Effector memory CD8-positive, alpha-beta T cell (primary cell): ENCODE measurements around the gene KCNMA1.
"Not testable (repeated sequence)": the region's sequence is repeated elsewhere in the genome, so short reads cannot be mapped to it uniquely, and the experiment has no call there.

Experiments
- ATAC-seq: fragments of 150-1000 bp; cut with Tn5 transposase; replicated peaks from 2 replicates; pipeline ENCODE4 v1.10.0; 2021; ENCODE audit warnings: mild to moderate bottlenecking, moderate library complexity
- DNase-seq, 3 experiments: peaks; one replicate each; pipeline ENCODE4 v3.0.0; 2021
- H3K27ac Mint-ChIP-seq, 2 donors: one replicate each; pipeline ENCODE4 v1.8.0; 2022; ENCODE audit warnings: mild to moderate bottlenecking in 2 of 2, mixed read lengths in 2 of 2, moderate library complexity in 2 of 2
- H3K27me3 Mint-ChIP-seq, 2 donors: one replicate each; pipeline ENCODE4 v1.8.0; 2022; ENCODE audit warnings: mixed read lengths in 2 of 2
- H3K36me3 Mint-ChIP-seq: one replicate; pipeline ENCODE4 v1.8.0; 2022; ENCODE audit warnings: mild to moderate bottlenecking, moderate library complexity, mixed read lengths; ENCODE audit not compliant: insufficient read depth
- H3K4me1 Mint-ChIP-seq, 2 donors: one replicate each; pipeline ENCODE4 v1.8.0; 2022; ENCODE audit warnings: low read depth in 2 of 2, mixed read lengths in 2 of 2
- H3K4me3 Mint-ChIP-seq, 2 donors: one replicate each; pipeline ENCODE4 v1.8.0; 2022; ENCODE audit warnings: mild to moderate bottlenecking in 2 of 2, mixed read lengths in 2 of 2, moderate library complexity in 2 of 2
- H3K9me3 Mint-ChIP-seq, 2 donors: one replicate each; pipeline ENCODE4 v1.8.0; 2022; ENCODE audit warnings: mixed read lengths in 2 of 2

Gene KCNMA1

DNA sequence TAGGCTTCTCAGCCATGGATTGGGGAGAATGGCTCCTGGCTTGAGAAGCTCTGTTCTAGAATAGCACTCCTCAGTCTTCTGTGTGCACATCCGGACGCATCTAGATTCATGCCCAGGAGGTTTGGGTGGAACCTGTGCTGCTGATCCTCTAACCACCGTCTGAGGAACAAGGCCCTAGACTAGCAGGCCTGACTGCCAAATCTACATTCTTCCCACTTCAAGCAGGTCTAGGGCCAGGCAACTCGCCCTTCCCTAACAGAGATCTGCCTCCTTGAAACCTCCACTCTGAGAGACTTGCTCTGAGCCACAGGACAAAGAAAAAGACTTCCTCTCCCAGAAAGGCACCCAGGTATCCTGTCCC, 61.6 kb downstream of the KCNMA1 start:
- Mint-ChIP-seq H3K36me3 (peaks cover 2% of the 10 kb centered on the region), H3K4me3 (no peak overlapping the region), H3K9me3 (no peaks in the 10 kb centered on the region), H3K27ac (no peak overlapping the region), H3K27me3 (no peaks in the 10 kb centered on the region), H3K4me1 (no peaks in the 10 kb centered on the region)
- DNase-seq, result no peak
- ATAC-seq, result no peak

DNA sequence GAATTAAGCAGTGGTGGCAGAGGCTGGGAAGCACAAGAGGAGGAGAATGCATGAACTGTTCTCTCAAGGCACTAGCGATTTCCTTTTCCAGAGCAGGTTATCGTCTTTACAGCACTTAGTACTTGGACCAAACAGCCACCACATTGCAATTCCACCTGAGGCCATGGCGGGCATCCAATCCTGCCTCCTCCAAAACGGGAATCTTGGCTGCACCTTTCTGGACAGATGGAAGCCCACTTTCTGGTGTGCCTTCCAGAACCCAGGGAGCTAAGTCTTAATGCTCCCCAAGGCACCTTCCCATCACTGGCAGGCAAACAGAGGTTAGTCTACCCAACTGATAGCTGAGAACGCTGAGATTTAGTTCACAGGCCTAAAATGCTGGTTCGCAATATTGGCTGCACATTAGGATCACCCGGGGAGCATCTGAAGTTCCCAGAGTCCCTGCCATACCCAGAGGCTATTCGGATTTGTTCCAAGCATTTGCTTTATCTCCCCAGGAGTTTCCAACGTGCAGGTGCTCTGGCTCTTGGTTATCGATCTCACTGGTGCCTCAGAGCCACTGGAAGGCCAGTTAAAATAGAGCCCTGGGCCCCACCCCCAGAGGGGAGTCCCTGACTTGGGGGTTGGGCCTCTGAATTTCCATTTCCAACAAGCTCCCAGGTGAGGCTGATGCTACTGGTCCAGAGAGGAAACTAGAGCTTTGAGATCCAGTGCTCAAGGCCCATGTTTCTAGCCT, 62.2 kb downstream of the KCNMA1 start:
- Mint-ChIP-seq H3K4me1 (no peaks in the 10 kb centered on the region), H3K27me3 (no peaks in the 10 kb centered on the region), H3K36me3 (peaks cover 2% of the 10 kb centered on the region), H3K27ac (no peak overlapping the region), H3K4me3 (no peak overlapping the region), H3K9me3 (no peaks in the 10 kb centered on the region)
- DNase-seq (no peak), ATAC-seq (no peak)

DNA sequence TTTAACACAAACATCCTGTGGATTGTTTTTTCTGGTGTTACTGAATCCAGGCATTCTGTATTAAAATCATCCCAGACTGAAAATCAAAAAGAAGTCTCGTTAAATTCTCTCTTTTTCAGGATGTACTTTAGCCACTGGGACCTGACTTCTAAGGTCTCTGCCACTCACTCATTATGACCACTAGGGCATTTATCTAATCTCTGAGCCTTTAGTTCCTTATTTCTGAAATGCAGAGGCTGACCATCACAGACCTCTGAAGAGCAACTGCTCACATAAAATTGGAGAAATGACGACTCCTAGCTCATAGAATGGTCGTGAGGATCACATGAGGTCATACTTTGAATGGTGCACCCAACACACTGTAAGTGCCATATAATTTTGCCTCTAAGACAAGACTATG, 63.2 kb downstream of the KCNMA1 start:
- peaks cover 2% of the 10 kb centered on the region for H3K36me3 Mint-ChIP-seq
- no peaks in the 10 kb centered on the region for H3K9me3 Mint-ChIP-seq
- no peak overlapping the region for H3K27ac Mint-ChIP-seq
- ATAC-seq, result no peak
- no peaks in the 10 kb centered on the region for H3K27me3 Mint-ChIP-seq
- no peak for DNase-seq
- H3K4me3 Mint-ChIP-seq, result no peak overlapping the region
- H3K4me1 Mint-ChIP-seq, result no peaks in the 10 kb centered on the region

DNA sequence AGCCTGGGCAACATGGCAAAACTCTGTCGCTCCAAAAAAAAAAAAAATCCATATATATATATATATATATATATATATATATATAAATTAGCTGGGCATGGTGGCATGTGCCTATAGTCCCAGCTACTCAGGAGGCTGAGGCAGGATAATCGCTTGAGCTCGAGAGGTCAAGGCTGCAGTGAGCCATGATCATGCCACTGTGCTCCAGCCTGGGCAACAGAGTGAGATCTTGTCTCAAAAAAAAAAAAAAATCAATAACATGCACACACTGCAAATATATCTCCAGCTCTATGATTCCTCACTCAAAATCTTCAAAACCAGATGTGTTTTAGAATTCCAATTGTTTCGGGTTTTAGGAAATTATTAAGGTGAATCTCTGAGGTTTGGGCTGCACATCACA, 65.1 kb downstream of the KCNMA1 start:
- not testable (repeated sequence) for H3K36me3 Mint-ChIP-seq, H3K4me3 Mint-ChIP-seq, H3K4me1 Mint-ChIP-seq, DNase-seq, H3K27ac Mint-ChIP-seq, ATAC-seq, H3K27me3 Mint-ChIP-seq, H3K9me3 Mint-ChIP-seq

DNA sequence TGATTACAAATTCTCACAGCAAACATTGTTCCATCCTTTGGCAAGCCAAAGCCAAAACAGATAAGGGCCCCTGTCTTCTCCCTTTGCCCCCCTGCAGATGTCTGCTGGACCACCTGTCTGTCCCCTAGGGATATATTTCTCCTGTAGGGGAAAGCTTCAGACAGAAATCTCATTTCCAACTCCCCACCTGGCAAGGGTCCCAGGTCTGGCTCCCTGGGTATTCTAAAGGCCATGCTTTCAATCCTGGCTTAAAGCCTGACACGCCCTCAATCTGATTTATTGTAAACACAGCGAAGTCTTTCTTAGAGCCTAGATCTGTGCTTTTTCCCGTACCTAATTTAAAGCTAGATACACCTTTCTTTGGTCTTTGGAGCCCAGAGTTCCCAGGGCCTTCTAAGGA, 66.1 kb downstream of the KCNMA1 start:
- H3K4me1 Mint-ChIP-seq, result no peaks in the 10 kb centered on the region
- H3K4me3 Mint-ChIP-seq, result no peak overlapping the region
- ATAC-seq (no peak), DNase-seq (no peak)
- H3K27me3 Mint-ChIP-seq, result peaks cover 0 to 9% of the 10 kb centered on the region in 2 donors
- H3K36me3 Mint-ChIP-seq, result no peaks in the 10 kb centered on the region
- H3K27ac Mint-ChIP-seq, result no peak overlapping the region
- H3K9me3 Mint-ChIP-seq, result no peaks in the 10 kb centered on the region

DNA sequence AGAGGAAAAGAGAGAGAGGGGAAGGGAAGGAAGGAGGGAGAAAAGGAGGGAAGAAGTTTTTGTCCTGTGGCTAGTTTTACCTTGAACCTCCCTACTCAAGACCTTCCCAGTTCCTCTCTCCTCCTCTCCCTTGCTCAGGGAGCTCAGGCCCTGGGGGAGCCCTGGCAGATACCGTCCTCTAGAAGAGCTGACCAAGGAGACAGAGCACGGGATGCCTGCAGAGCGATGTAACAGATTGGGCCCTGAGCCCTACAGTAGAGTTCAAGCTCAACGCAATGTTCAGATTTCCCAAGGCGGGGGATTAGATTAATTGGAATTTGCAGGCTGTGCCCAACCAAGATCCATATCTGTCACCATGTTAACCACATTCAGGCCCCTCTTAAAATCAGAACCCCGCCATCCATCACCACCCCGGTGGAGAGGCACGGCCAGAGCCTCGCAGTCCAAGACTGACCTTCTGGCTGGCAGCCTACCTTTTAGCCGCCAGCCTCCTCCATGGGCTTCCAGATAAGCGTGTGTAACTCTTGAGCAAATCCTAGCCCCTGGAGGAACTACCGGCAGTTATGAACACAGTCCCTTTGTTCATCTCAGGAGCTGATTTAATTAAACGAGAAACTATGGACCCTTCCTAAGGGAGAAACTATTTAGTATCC, 70.6 kb downstream of the KCNMA1 start:
- Mint-ChIP-seq H3K36me3 (no peaks in the 10 kb centered on the region), H3K27ac (no peak overlapping the region), H3K4me3 (no peak overlapping the region), H3K9me3 (no peaks in the 10 kb centered on the region), H3K4me1 (no peaks in the 10 kb centered on the region), H3K27me3 (peaks cover 43 to 47% of the 10 kb centered on the region in 2 donors)
- no peak for ATAC-seq
- DNase-seq, result no peak

DNA sequence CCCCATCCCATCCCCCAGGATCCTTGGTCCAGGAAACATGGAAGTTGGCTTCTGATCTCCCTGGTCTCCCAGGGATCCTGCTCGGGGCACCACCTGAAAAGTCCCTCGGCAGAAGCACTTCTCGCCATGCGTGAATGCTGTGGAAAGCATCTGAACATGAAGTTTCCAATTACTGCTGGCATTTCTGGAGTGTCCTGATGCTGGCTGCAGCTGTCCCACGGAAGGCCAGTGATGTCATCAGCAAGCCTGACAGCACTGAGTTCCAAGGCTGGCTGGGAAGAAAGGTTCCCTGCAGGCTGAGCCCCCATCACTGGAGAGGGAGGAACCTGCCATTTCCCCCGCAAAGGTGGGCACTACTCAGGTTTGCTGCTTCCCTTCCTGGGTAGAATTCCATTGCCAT, 71.4 kb downstream of the KCNMA1 start:
- Mint-ChIP-seq H3K36me3 (no peaks in the 10 kb centered on the region), H3K27ac (no peak overlapping the region), H3K4me1 (no peaks in the 10 kb centered on the region), H3K4me3 (no peak overlapping the region), H3K9me3 (no peaks in the 10 kb centered on the region), H3K27me3 (peaks cover 47 to 49% of the 10 kb centered on the region in 2 donors)
- DNase-seq, result no peak
- no peak for ATAC-seq

DNA sequence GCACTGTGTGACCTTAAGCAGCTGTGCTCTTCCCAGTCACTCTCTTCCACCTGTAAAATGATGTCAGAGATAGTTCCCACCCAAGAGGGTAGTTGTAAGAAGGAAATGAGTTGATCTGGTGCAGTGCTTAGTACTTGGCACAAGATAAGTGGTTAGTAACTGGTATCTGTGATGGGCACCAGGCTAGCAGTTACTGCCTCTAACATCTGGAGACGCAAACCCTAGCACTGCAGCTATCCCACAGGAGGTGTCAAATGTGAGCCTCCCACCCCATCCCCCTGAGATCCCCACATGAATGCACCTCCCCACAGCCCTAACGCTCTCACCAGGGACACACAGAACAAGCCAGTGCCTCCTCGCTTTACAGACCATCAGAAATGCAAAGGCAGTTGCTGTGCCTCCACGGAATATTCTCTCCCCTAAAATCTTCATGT, 72.0 kb downstream of the KCNMA1 start:
- ATAC-seq, result no peak
- Mint-ChIP-seq H3K36me3 (no peaks in the 10 kb centered on the region), H3K4me1 (no peaks in the 10 kb centered on the region)

DNA sequence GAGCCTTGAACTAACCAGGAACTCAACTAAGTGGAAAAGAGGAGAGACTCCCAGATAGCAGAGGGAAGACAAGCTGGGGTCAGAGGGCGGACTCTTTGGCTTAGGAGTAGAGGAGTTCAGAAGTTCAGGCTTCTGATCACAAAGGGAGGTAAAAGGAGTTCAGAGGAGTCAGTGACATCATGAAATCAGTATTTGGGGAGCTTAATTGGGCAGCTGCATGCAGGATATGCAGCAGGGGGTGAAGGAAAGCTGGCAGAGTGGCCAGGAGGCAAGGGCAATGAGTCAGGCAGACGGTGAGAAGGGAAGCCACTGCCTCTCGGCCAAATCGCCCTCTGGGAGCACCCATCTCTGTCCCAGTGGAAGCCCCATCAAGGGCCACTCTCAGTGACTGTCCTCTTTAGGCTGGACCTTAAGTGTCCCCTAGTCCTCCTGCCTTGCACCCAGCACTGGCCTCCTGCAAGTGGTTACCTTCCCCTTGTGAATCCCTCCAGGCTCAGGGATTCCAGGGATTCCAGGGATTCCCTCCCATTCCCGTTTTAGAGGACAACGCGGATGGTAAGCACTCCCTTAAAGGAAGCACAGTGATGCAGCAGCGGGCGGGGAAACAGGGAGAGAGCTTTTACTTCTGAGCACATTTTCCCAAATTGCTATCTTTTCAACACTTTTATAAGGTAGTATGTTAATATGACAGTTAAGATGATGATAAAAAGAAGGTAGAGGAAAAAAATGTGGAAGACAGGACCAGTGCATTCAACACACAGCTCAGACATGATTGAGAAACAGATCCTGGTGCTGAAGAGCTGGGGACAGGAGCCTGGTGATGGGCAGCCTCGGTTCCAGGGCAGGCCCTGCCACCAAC, 72.6 kb downstream of the KCNMA1 start:
- H3K4me1 Mint-ChIP-seq, result no peaks in the 10 kb centered on the region
- H3K27ac Mint-ChIP-seq, result no peak overlapping the region
- no peak for ATAC-seq

More for the DNA sequence above, 72.0 kb downstream of the KCNMA1 start:
- Mint-ChIP-seq H3K9me3 (no peaks in the 10 kb centered on the region), H3K27me3 (peaks cover 47 to 51% of the 10 kb centered on the region in 2 donors), H3K4me3 (no peak overlapping the region), H3K27ac (no peak overlapping the region)
- DNase-seq, result no peak

DNA sequence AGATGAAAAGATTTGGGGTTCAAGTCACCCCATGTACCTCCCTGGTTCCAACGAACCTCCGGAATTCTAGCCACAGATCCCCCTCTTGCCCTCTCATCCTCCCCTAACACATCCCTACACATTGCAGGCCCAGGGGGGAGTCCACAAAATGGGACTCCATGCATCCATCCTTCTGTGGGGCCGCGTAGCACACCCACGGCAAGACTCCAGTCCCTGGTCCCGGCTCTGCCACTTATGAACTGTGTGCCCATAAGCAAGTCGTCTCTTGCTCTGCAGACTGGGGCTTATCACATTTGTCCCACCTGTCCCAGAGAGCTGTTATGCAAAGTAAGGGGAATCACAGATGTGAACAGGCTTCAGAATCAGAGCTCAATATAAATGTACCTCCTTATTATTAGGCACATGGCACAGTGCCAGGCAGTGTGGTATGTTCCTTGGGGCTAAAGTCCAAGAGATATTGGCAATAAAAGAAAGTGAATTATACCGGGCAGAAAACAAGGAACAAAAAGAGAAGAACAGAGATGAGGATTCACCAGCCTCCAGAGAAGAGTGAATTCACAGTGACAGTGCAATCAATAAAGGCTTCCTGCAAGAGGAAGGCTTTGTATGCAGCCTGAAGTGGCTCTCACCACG, 73.9 kb downstream of the KCNMA1 start:
- Mint-ChIP-seq H3K27ac (no peak overlapping the region), H3K9me3 (no peaks in the 10 kb centered on the region), H3K4me3 (no peak overlapping the region), H3K36me3 (no peaks in the 10 kb centered on the region), H3K4me1 (no peaks in the 10 kb centered on the region), H3K27me3 (peaks cover 47 to 58% of the 10 kb centered on the region in 2 donors)
- ATAC-seq, result no peak
- no peak for DNase-seq

More for the DNA sequence above, 72.6 kb downstream of the KCNMA1 start:
- Mint-ChIP-seq H3K27me3 (peaks cover 47 to 51% of the 10 kb centered on the region in 2 donors), H3K4me3 (no peak overlapping the region), H3K36me3 (no peaks in the 10 kb centered on the region), H3K9me3 (no peaks in the 10 kb centered on the region)
- no peak for DNase-seq

DNA sequence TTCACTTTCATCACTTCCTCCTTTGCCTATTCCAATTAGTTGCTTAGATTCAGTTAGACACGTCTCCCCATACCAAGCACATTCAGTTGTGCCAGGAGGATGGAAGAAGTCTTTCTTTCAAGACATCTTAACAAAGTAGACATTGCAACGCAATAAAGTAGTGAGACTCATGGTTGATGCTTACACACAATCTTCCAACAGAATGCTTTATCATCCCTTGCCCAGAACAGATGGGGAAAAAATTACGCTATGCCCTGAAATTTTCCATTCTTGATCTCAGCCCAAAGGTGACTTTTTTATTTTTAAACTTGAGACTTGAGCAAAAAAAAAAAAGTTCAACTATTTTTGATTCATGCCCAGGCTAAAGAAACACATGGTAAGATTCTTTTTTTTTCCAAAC, 74.9 kb downstream of the KCNMA1 start:
- no peak overlapping the region for H3K4me3 Mint-ChIP-seq
- ATAC-seq (no peak), DNase-seq (no peak)
- H3K36me3 Mint-ChIP-seq, result no peaks in the 10 kb centered on the region
- H3K27ac Mint-ChIP-seq, result no peak overlapping the region
- H3K4me1 Mint-ChIP-seq, result no peaks in the 10 kb centered on the region
- H3K27me3 Mint-ChIP-seq, result peaks cover 47 to 58% of the 10 kb centered on the region in 2 donors
- no peaks in the 10 kb centered on the region for H3K9me3 Mint-ChIP-seq

DNA sequence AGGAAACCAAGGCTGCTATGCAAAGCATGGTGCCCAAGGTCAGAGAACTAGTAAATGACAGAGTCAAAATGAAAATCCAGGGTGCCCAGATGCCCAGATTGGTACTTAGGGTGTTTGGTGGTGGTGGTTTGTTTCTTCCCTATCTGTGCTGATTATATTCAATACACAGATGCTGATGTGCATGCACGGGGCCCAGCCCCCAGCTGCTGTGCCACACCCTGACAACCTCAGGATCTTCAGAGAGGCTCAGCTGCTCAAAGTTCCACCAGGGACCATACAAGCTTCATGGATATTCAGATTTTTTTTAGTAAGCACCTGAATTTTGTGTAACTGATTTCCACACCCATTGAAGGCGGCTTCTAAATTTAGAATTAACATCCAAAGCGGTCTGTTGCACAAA, 75.6 kb downstream of the KCNMA1 start:
- Mint-ChIP-seq H3K36me3 (no peaks in the 10 kb centered on the region), H3K27me3 (peaks cover 42 to 61% of the 10 kb centered on the region in 2 donors), H3K27ac (no peak overlapping the region), H3K4me1 (no peaks in the 10 kb centered on the region), H3K9me3 (no peaks in the 10 kb centered on the region), H3K4me3 (no peak overlapping the region)
- no peak for DNase-seq
- ATAC-seq, result no peak

DNA sequence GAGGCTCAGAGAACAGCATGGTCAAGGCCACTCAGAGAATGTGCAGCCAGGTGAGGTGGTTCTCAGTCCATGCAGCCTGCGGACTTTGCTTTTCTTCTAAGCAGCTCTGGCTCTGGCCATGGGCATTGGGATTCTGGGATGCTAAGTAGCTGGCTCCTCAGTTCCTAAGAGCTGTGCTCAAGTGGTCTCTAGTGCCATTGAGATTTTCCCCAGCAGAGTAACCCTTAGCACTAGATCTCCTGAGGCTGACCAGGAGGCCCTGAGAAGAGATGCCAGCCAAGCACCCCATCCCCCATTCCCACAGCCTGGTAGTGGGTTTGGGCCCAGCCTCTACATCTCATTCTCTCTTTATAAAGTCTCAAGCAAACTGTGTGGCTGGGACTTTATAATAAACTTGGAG, 77.1 kb downstream of the KCNMA1 start:
- H3K9me3 Mint-ChIP-seq, result no peaks in the 10 kb centered on the region
- H3K4me1 Mint-ChIP-seq, result no peaks in the 10 kb centered on the region
- H3K4me3 Mint-ChIP-seq, result no peak overlapping the region
- no peaks in the 10 kb centered on the region for H3K36me3 Mint-ChIP-seq
- ATAC-seq (no peak), DNase-seq (no peak)
- H3K27ac Mint-ChIP-seq, result no peak overlapping the region
- peaks cover 29 to 58% of the 10 kb centered on the region in 2 donors for H3K27me3 Mint-ChIP-seq
